Measurements from ENCODE around the gene SDK1. TPM values are rescaled to one million over a fixed set of nuclear protein-coding genes. Genes with fewer than 3 reads are reported as not detected.

SDK1 gene
- total and polyA plus RNA-seq, 2 donors (not counting 3 experiments of a cell fraction or from before 2014, with no cell fraction given) = 1.6 to 3.9 TPM

- Histone ChIP-seq H2AFZ (ENCODE audit: low read depth, low read length) (no peak overlapping the region), H3K9me1 (replicated peaks; ENCODE audit: control insufficient read depth, extremely low read depth, insufficient read depth, low read length) (no peaks in the 10 kb centered on the region), H3K4me1 (ENCODE audit: control insufficient read depth, extremely low read depth, insufficient read depth, low read length) (peaks cover 3% of the 10 kb centered on the region), H3K4me3 (replicated peaks in 1 of 3; ENCODE audit: insufficient read depth in 1 of 3, low read depth in 1 of 3, low read length in 3 of 3) (no peak overlapping the region), H4K20me1 (replicated peaks; ENCODE audit: control insufficient read depth, extremely low read depth, insufficient read depth, low read length) (no peaks in the 10 kb centered on the region), H3K4me2 (ENCODE audit: insufficient read depth, low read length) (no peak overlapping the region), H3K9me3 (replicated peaks; ENCODE audit: control insufficient read depth, insufficient read depth, low read length) (no peaks in the 10 kb centered on the region), H3K27ac (ENCODE audit: insufficient read depth, low read depth, low read length) (no peak overlapping the region), H3K27me3 (ENCODE audit: control insufficient read depth in 2 of 2, insufficient read depth in 2 of 2, low read length in 2 of 2) (no peaks in the 10 kb centered on the region), H3K36me3 (ENCODE audit: control insufficient read depth in 2 of 2, extremely low read depth in 1 of 2, insufficient read depth in 2 of 2, low read length in 2 of 2) (no peaks in the 10 kb centered on the region), H3K79me2 (ENCODE audit: control insufficient read depth, insufficient read depth, low read length) (no peaks in the 10 kb centered on the region), H3K9ac (replicated peaks; ENCODE audit: extremely low read depth, insufficient read depth, low read length) (no peak overlapping the region)
- FAIRE-seq (no peak), DNase-seq (ENCODE audit: low read depth, low spot score) (no peak)
- CTCF ChIA-PET = no interaction called here
- BruUV-seq (replicated peaks) = no TSS peak
- dilution Hi-C loops (cut with MboI; ENCODE audit: extremely low pct_ligation_motif_present, low sequenced_read_pairs) (no loop called here), intact Hi-C loops (cut with micrococcal nuclease) (no loop called here)
- TF ChIP-seq EZH2 (IDR thresholded peaks at IDR 0.05; ENCODE audit: borderline replicate concordance, low read depth, low read length, severe bottlenecking) (no peak), CTCF (IDR thresholded peaks at IDR 0.05; ENCODE audit: extremely low read depth in 1 of 2, insufficient read depth in 1 of 2, low read depth in 1 of 2, low read length in 2 of 2) (no peak), JUN (IDR thresholded peaks at IDR 0.05; ENCODE audit: borderline replicate concordance, insufficient read depth, insufficient read length, low read depth) (no peak), POLR2A (IDR thresholded peaks at IDR 0.05; ENCODE audit: low read depth, low read length) (no peak), POLR2AphosphoS5 (IDR thresholded peaks at IDR 0.05; ENCODE audit: insufficient read depth, low read depth, low read length) (no peak), GATA2 (IDR thresholded peaks at IDR 0.05; ENCODE audit: insufficient read depth, insufficient read length, low read depth, low read length) (no peak), MAX (IDR thresholded peaks at IDR 0.05; ENCODE audit: insufficient read depth, insufficient read length) (no peak), MYC (IDR thresholded peaks at IDR 0.05; ENCODE audit: low read depth, low read length) (no peak), FOS (IDR thresholded peaks at IDR 0.05; ENCODE audit: borderline replicate concordance, insufficient read depth, low read length) (no peak)
- POLR2A ChIA-PET = no interaction called here
Measured at GRCh38 chr7:3767917-3768777, 467.1 kb downstream of the SDK1 start.

Data from endothelial cell of umbilical vein (primary cell).